IPS DF 19.7 (cell line): ENCODE data around the gene MC1R.
"Not testable (repeated sequence)": the region's sequence is repeated elsewhere in the genome, so short reads cannot be mapped to it uniquely, and the experiment has no call there.

Source experiments
- DNase-seq: peaks from one replicate; pipeline ENCODE4 v3.0.0-alpha.2; 2013; ENCODE audit warnings: low read depth, low spot score

Gene MC1R

DNA sequence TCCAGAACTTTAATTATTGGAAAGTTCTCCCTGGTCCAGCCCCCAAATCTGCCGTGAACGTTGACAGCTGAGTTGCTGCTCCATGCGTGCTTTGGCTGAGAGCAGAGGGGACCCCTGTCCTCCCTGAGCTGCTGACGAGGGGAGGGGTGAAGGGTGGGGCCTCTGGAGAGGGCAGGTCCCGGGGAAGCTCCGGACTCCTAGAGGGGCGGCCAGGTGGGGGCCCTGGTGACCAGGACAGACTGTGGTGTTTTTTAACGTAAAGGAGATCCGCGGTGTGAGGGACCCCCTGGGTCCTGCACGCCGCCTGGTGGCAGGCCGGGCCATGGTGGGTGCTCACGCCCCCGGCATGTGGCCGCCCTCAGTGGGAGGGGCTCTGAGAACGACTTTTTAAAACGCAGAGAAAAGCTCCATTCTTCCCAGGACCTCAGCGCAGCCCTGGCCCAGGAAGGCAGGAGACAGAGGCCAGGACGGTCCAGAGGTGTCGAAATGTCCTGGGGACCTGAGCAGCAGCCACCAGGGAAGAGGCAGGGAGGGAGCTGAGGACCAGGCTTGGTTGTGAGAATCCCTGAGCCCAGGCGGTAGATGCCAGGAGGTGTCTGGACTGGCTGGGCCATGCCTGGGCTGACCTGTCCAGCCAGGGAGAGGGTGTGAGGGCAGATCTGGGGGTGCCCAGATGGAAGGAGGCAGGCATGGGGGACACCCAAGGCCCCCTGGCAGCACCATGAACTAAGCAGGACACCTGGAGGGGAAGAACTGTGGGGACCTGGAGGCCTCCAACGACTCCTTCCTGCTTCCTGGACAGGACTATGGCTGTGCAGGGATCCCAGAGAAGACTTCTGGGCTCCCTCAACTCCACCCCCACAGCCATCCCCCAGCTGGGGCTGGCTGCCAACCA lies at the start of gene MC1R:
Gene MC1R, plus strand, starts transcription at position 410 of the 895 bp plus-strand sequence. Its CDS starts 397 bp downstream, at position 807.
- no peak for DNase-seq

- DNase-seq, result no peak
Measured at GRCh38 chr16:89869911-89870310, 48.8 kb upstream of the MC1R start.

DNA sequence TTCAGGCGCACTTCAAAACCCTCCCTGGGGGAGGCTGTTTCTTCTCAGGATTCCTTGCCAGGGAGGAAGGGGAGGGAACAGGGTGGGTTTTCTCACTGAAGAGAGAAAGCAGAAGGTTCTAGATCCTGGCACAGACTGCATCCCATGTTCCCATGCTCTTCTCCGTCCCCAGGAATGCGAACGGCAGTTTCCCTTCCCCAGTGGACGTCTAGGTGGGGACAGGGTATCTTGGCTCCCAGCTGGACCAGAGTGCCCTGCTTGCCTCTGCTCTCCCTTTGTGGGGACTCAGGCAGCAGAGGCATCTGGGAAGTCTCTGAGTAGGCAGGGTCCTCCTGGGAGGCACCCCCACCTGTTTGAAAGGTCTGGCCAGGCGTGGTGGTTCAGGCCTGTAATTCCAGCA lies 48.2 kb upstream of the MC1R start:
- no peak for DNase-seq

GRCh38 chr16:89871895-89872294 lies 46.8 kb upstream of the MC1R start:
- DNase-seq, result no peak

DNA sequence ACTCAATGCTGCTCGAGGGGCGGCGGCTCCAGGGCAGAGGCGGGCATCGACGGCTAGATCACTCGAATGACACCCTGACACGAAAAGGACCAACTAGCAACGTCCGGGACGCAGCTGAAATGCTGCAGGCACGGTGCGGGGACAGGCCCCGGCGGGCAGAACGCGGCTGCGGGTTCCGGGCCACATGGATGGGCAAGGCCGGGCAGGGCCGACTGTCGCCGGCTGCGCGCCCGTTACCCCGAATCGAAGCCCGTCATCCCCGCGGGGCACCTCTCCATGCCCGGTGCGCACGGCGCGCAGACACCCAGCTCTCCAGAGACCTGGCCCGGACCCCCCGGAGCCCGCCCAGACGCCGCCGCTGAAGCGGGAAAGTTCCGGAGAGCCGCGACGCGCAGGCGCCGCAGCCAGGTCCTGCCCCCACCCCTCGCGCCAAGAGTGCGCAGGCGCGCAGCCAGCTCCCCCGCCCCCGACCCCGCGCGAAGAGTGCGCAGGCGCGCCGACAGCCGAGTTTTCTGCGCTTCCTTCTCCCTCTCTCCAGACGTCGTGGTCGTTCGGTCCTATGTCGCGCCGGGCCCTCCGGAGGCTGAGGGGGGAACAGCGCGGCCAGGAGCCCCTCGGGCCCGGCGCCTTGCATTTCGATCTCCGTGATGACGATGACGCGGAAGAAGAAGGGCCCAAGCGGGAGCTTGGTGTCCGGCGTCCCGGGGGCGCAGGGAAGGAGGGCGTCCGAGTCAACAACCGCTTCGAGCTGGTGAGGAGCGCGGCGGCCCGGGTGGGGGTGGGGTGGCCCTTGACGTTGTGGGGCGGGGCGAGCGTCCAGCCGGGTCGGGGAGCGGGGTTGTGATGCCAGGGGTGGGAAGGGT lies 45.3 kb upstream of the MC1R start, which contains the start of gene TCF25:
Gene TCF25, plus strand, starts transcription at position 484 of the 863 bp plus-strand sequence. Its CDS starts 76 bp downstream, at position 560.
- DNase-seq, result no peak

- DNase-seq, result no peak
Measured at GRCh38 chr16:89873972-89874689, 44.5 kb upstream of the MC1R start.

DNA sequence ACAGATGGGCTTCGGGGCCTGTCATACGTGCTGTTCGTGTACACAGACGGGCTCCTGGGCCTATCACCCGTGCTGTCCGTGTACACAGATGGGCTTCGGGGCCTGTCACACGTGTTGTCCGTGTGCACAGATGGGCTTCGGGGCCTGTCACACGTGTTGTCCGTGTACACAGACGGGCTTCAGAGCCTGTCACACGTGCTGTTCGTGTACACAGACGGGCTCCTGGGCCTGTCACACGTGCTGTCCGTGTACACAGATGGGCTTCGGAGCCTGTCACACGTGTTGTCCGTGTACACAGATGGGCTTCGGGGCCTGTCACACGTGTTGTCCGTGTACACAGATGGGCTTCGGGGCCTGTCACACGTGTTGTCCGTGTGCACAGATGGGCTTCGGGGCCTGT lies 39.5 kb upstream of the MC1R start:
- DNase-seq, result not testable (repeated sequence)

- DNase-seq, result no peak
Measured at GRCh38 chr16:89880477-89881367, 37.9 kb upstream of the MC1R start.

DNA sequence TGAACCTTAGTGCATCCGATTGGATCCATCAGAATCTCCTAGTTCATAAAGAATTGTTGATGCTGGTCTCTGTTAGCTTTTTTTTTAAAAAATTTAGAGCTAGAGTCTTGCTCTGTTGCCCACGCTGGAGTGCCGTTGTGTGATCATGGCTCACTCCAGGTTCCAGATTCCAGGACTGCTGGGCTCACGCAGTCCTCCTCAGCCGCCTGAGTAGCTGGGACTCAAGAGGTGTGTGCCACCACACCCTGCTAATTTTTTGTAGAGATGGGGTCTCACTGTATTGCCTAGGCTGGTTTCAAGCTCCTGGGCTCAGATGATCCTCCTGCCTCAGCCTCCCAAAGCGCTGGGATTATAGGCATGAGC lies 37.3 kb upstream of the MC1R start:
- DNase-seq, result no peak

DNA sequence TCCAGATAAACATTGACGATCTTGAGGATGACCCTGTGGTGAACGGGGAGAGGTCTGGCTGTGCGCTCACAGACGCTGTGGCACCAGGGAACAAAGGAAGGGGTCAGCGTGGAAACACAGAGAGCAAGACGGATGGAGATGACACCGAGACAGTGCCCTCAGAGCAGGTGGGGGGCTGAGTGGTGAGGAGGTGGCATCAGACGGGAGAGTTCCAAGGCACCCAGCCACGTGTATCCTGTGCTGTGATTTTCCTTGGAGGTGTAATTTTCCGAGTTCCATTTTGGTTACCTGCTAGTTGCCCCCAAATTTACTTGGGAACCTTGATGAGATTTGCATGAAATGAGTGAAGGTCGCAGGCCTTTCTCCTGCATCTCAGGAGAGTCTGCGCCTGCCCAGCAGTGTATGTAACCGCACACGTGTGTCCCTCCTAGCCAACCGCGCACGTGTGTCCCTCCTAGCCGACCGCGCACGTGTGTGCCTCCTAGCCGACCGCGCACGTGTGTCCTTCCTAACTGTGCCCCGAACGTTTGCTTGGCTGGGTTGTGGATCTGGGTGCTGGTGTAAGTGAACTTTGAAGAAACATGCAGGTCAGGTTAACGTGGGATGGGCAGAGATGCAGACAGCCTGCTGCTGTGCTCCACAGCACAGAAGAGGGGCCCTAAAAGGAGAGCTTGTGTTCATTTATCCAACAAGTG lies 35.2 kb upstream of the MC1R start:
- no peak for DNase-seq

DNA sequence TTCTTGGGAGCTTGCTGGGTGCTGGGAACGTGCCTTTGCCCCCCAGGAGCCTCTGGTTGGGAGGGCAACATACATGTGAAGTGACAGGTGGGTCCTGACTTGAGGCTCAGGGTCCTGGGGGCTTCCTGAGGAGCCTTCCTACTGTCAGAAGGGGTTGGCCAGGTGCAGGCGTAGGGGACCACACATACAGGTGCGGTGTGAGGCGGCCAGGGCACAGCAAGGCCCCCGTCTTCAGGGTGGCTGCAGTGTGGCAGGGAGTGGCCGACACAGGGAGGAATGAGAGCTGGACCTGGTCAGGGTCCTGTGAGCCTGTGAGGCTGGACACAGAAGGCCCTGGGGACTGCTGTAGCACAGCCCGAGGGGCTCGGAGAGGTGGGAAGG lies 34.6 kb upstream of the MC1R start:
- no peak for DNase-seq

GRCh38 chr16:89887243-89887642 lies 31.4 kb upstream of the MC1R start:
- no peak for DNase-seq

- DNase-seq, result no peak
Measured at GRCh38 chr16:89890200-89890599, 28.5 kb upstream of the MC1R start.

DNA sequence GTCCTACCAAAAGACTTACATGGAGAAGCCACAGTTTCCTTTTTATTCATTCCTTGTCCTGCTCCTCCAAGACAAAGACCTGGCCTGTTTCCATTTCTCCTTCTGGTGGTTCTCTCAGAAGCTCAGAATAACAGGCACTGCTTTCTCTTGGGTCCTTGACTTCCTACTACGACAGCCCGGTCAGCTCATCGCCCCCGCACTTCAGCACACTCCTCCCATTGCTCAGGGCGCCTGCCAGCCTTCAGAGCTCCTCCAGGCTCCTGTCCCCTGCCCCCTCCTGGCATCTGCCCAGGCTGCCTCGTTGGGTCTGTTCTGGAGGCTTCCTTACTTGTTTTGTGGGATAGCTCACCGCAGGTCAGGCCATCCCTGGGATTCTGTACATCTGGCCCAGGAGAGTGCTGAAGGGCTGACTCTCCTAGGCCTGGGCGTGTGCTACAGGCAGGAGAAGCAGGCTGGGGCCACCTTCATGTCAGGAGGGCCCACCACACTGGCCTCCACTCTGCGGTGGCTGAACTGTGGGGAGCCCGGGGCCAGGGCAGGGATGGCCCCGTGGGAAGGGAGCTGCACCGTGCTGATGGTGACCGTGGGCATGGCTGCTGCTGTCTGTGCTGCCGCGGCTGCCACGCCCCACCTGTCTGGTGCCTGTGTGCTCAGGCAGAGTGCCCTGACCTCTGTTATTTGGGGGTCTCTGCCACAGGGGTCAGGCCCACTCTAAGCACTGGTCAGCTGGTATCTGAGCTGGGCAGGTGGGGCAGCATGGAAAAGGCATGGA lies 27.6 kb upstream of the MC1R start:
- DNase-seq, result no peak

GRCh38 chr16:89892055-89892630 lies 26.5 kb upstream of the MC1R start:
- DNase-seq, result no peak

DNA sequence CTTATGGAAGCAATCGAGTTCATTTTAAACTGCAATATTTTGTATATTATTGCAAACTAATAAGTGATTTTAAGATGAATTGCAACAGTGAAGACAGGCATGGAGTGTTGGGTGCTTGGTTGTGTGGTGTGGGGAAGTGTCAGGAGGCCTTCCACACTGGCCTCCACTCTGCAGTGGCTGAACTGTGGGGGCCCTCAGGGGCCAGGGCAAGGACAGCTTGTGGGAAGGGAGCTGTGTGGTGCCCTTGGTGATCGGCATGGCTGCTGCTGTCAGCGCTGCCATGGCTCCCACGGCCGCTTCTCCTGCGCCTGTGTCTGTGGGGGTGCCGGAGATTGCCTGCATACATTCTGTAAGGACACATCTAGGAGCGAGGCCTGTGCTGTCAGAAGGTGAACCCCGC lies 26.0 kb upstream of the MC1R start:
- no peak for DNase-seq

DNA sequence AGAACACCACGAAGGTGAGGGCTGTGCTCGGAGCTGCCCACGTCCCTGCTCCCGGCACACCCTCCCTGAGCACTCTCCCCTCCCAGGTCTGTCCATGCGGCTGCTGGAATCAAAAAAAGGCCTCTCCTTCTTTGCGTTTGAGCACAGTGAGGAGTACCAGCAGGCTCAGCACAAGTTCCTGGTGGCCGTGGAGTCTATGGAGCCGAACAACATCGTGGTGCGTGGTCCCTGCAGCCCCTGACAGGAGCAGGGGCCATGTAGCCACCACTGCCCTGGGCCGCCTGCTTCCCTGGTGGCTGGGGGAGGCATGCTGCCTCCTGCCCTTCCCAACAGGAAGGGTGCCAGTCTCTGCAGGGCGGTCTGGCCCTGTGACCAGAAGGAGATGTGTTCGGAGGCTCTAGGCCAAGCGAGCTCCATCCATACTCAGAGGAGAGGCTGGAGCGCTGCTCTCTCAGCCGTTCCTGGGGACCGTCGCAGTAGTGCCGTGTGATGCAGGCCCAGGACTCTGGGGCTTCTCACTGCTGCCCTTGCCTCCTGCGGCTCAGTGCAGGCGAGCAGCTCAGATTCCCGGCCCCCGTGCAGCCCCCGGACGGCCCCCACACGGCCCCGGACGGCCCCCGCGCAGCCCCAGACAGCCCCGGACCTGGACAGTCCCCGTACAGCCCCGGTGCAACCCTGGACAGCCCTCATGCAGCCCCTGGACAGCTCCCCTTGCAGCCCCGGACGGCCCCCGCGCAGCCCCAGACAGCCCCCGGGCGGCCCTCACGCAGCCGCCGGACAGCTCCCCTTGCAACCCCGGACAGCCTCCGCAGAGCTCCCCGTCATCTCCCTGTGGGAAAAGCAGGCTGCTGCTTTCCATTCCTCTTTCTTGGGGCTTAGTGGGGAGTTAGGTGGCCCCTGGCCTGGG lies 24.8 kb upstream of the MC1R start:
- DNase-seq, result no peak
